Measurements from ENCODE around the gene HMGXB3. TPM values are rescaled to one million over a fixed set of nuclear protein-coding genes. Genes with fewer than 3 reads are reported as not detected.

Gene HMGXB3
- total RNA-seq, 6 experiments from 2014 or later = 7.7 to 28.3 (median 12.2) TPM

- intact Hi-C loops (cut with DNase I) = no loop called here
- Histone ChIP-seq H3K4me1 (peaks cover 0 to 8% (median 2%) of the 10 kb centered on the region in 4 donors), H3K9me3 (no peaks in the 10 kb centered on the region), H3K36me3 (no peaks in the 10 kb centered on the region), H3K4me3 (no peak overlapping the region), H3K27me3 (no peaks in the 10 kb centered on the region), H3K27ac (no peak overlapping the region)
- 78% methylated on average over 5 of the region's 5 CpGs for WGBS (ENCODE audit: insufficient coverage, low coverage, low lambda C conversion rate, missing lambda C conversion rate)
- ATAC-seq (no peak), DNase-seq (no peak)
- TF ChIP-seq CTCF (IDR thresholded peaks at IDR 0.05) = no peak
- TF ChIP-seq POLR2A (IDR thresholded peaks at IDR 0.05) = no peak
Observed at GRCh38 chr5:149956685-149957084, 43.9 kb upstream of the HMGXB3 start.

- intact Hi-C loops (cut with DNase I) = no loop called here
- DNase-seq (no peak), ATAC-seq (no peak)
- no peak overlapping the region for H3K27ac ChIP-seq
- TF ChIP-seq POLR2A (IDR thresholded peaks at IDR 0.05) = no peak
- TF ChIP-seq CTCF (IDR thresholded peaks at IDR 0.05) = no peak
- no peaks in the 10 kb centered on the region for H3K27me3 ChIP-seq
- H3K36me3 ChIP-seq = no peaks in the 10 kb centered on the region
- peaks cover 0 to 8% (median 2%) of the 10 kb centered on the region in 4 donors for H3K4me1 ChIP-seq
- no peak overlapping the region for H3K4me3 ChIP-seq
- 82% methylated on average over 4 of the region's 4 CpGs for WGBS (ENCODE audit: insufficient coverage, low coverage, low lambda C conversion rate, missing lambda C conversion rate)
- H3K9me3 ChIP-seq = no peaks in the 10 kb centered on the region
Observed at GRCh38 chr5:149957855-149958254, 42.7 kb upstream of the HMGXB3 start.

DNA sequence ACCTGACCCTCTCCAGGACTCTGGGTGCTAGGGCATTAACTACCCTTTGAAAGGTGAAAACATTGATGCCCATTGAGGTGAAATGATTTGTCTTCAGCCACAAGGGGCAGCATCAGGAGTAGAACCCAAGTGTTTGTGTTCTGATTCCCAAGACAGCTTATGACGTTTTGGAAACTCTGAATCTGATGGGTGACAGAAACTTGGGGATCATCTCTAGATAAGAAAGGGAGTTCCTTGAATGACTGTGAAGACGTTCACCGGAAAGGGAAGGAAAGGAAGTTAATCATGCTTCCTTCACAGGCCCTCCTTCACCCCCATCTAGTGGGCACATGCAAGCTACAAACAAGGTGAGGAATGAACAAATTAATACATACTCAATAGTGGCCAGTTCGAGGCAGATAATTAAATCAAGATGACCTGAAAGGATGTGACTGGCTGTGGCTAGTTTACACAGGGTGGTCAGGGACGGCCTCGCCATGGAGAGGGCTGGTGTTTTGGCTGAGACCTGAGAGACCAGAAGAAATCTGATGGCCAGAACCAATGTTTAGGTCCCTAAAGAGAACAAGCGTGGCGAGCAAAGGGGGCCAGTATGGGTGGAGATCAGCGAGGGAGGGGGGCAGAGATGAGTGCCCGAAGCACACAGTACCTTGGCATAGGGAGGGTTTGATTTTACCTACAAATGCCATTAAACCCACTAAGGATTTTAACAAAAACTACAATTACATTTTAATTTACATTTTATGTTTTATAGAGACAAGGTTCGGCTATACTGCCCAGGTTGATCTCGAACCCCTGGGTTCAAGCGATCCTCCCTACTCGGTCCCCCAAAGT is 40.9 kb upstream of the HMGXB3 start:
- Histone ChIP-seq H3K4me1 (peaks cover 0 to 8% (median 2%) of the 10 kb centered on the region in 4 donors), H3K27me3 (no peaks in the 10 kb centered on the region), H3K4me3 (peak overlapping the region; percentile 61 to 68 (median 68)), H3K36me3 (no peaks in the 10 kb centered on the region), H3K27ac (peak overlapping the region; percentile 6 to 83 (median 55)), H3K9me3 (no peaks in the 10 kb centered on the region)
- intact Hi-C loops (cut with DNase I) = no loop called here
- ATAC-seq (peak in 1 of 4 donors; percentile 3), DNase-seq (no peak)
- TF ChIP-seq CTCF (IDR thresholded peaks at IDR 0.05) = peak; percentile 18 to 42 (median 34)
- no peak for TF ChIP-seq POLR2A (IDR thresholded peaks at IDR 0.05)
- 37% methylated on average over 14 of the region's 14 CpGs for whole genome bisulfite sequencing (ENCODE audit: insufficient coverage, low coverage, low lambda C conversion rate, missing lambda C conversion rate)

DNA sequence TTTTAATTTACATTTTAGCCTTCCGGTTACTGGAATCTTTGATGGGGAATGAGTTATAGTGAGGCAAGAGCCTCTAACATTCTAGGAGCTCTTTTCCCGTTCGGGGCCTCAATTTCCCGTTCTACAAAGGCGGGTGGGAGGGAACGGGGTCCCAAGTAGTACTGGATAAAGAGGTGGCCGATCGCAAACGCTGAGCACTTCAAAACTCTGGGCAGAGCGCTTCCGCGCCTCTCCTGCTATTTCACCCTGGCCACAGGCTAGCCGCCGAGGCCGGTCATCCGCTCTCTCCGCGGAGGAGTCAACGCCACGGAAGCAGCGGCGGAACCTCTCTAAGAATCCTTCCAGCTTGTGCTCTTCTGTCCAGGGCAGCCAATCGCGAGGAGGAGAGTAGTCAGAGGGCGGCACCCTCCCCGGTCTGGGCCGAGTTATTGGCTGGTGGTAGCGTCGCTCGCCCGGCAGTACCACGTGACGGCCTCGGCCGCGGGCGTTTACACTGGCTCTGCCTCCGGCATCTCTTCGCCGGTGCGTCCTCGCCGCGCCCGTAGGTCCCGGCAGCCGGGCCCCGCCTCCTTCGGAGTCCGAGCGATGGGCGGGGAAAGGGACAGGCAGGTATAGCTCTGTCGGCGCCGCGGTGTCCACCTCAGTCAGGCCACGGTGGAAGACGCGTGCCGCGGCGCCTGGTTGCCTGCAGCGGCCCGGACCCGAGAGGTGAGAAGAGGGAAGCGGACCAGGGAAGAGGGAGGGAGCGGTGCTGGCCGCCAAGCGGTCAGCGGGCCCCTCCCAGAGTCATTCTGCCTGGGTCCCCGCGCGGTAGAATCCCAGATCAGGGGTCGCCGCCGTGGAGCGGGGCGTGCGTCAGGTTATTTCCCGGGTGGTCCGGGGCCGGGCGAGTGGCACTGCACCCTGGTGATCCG is 40.0 kb upstream of the HMGXB3 start, which contains the start of gene SLC26A2:
TSS of gene SLC26A2 (plus strand) at position 487 of the 914 bp plus-strand sequence. CDS start 16,895 bp downstream, outside the sequence.
- ATAC-seq (peak; percentile 99), DNase-seq (peak; percentile 98)
- intact Hi-C loops (cut with DNase I) = no loop called here
- Histone ChIP-seq H3K4me1 (peaks cover 0 to 8% (median 2%) of the 10 kb centered on the region in 4 donors), H3K27ac (peak within 1 kb of the TSS; percentile 6 to 83 (median 55)), H3K36me3 (no peaks in the 10 kb centered on the region), H3K4me3 (peak within 1 kb of the TSS; percentile 61 to 68 (median 68)), H3K27me3 (no peaks in the 10 kb centered on the region), H3K9me3 (no peaks in the 10 kb centered on the region)
- TF ChIP-seq POLR2A (IDR thresholded peaks at IDR 0.05) (peak; percentile 87), CTCF (IDR thresholded peaks at IDR 0.05) (no peak)
- WGBS (ENCODE audit: insufficient coverage, low coverage, low lambda C conversion rate, missing lambda C conversion rate) = 0% methylated on average over 33 of the region's 84 CpGs
